Esophagus muscularis mucosa (tissue), 4 donors: ENCODE measurements around the gene ARAP3.

ENCODE experiments used
- EP300 ChIP-seq: sonication (generic); formaldehyde crosslinking; IDR thresholded peaks from one replicate; pipeline ENCODE4 v1.6.1; 2017; ENCODE audit warnings: antibody characterized with exemption
- POLR2A ChIP-seq: fragments of 450-650 bp; IDR thresholded peaks from one replicate; pipeline ENCODE4 v1.6.1; 2017; ENCODE audit warnings: antibody characterized with exemption, moderate library complexity, mild to moderate bottlenecking, low read depth
- POLR2AphosphoS5 ChIP-seq, 2 donors: sonication (generic); formaldehyde crosslinking; IDR thresholded peaks; one replicate each; pipeline ENCODE4 v1.6.1; 2017; ENCODE audit warnings: antibody characterized with exemption in 2 of 2
- TF ChIP-seq, protein P1 (sequence below), 3 experiments: fragments of 200-600 bp in 2 of 3; fragments of 450-650 bp in 1 of 3; sonication (generic) in 2 of 3; IDR thresholded peaks; one replicate each; pipeline ENCODE4 v1.5.1; 2017 to 2019; ENCODE audit warnings: antibody characterized with exemption in 3 of 3, mild to moderate bottlenecking in 2 of 3, moderate library complexity in 1 of 3

GRCh38 chr5:141663506-141663905 lies 18.5 kb downstream of the ARAP3 start:
- TF ChIP-seq POLR2AphosphoS5 (IDR thresholded peaks at IDR 0.05) (no peak), POLR2A (no peak), EP300 (no peak)
- TF ChIP-seq, protein P1, sequence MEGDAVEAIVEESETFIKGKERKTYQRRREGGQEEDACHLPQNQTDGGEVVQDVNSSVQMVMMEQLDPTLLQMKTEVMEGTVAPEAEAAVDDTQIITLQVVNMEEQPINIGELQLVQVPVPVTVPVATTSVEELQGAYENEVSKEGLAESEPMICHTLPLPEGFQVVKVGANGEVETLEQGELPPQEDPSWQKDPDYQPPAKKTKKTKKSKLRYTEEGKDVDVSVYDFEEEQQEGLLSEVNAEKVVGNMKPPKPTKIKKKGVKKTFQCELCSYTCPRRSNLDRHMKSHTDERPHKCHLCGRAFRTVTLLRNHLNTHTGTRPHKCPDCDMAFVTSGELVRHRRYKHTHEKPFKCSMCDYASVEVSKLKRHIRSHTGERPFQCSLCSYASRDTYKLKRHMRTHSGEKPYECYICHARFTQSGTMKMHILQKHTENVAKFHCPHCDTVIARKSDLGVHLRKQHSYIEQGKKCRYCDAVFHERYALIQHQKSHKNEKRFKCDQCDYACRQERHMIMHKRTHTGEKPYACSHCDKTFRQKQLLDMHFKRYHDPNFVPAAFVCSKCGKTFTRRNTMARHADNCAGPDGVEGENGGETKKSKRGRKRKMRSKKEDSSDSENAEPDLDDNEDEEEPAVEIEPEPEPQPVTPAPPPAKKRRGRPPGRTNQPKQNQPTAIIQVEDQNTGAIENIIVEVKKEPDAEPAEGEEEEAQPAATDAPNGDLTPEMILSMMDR (IDR thresholded peaks at IDR 0.05), result no peak
